GM23248 (cell line): ENCODE data around the gene PSMC2.

Source experiments
- EZH2 ChIP-seq: fragments of 200-600 bp; sonication (generic); IDR thresholded peaks from 2 replicates; pipeline ENCODE4 v1.6.1; 2018; ENCODE audit warnings: antibody characterized with exemption, mild to moderate bottlenecking; ENCODE audit not compliant: insufficient read depth, poor library complexity, severe bottlenecking
- EZH2phosphoT487 ChIP-seq: fragments of 200-600 bp; sonication (generic); IDR thresholded peaks from 2 replicates; pipeline ENCODE4 v1.6.1; 2018; ENCODE audit warnings: antibody characterized with exemption, moderate library complexity, mild to moderate bottlenecking, low read depth; ENCODE audit not compliant: insufficient read depth

GRCh38 chr7:103412151-103412550, 64.7 kb downstream of the PSMC2 start:
- TF ChIP-seq EZH2 = no peak
- TF ChIP-seq EZH2phosphoT487 = no peak
